ENCODE results near the gene FBXO40. TPM values are rescaled to one million over a fixed set of nuclear protein-coding genes. Genes with fewer than 3 reads are reported as not detected.
"Not testable (repeated sequence)": the region's sequence is repeated elsewhere in the genome, so short reads cannot be mapped to it uniquely, and the experiment has no call there.

The FBXO40 gene
- total RNA-seq, 2 donors from 2014 or later, result not detected

DNA sequence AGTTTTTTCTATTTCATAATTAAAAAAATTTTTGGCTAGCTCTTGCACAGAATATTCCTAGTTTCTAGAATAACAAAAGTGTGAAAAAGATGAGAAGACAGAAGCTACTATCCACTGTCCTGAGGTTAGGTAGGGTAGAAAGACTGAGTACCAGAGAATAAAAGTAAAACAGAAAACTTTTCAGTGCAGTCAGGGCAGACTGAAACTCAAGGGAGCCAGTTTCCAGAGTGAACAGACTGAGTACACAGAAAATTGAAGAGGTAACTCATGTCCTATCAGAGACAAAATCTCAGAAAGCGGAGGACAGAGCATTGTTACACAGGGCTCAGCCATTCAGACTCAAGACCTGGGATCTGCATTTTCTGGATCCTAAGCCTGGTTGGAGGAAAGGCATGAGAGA lies 8.8 kb upstream of the FBXO40 start:
- H3K4me1 Mint-ChIP-seq, result no peaks in the 10 kb centered on the region
- H3K36me3 Mint-ChIP-seq (ENCODE audit: low read depth), result no peaks in the 10 kb centered on the region
- no peak for DNase-seq
- H3K4me3 Mint-ChIP-seq, result no peak overlapping the region
- no peaks in the 10 kb centered on the region for H3K27me3 Mint-ChIP-seq (ENCODE audit: insufficient read depth)
- H3K27ac ChIP-seq (ENCODE audit: low read depth, low read length), result no peak overlapping the region
- H3K4me3 ChIP-seq (ENCODE audit: low read length), result no peak overlapping the region
- no peak overlapping the region for H3K27ac Mint-ChIP-seq
- WGBS, 2 experiments (ENCODE audit: insufficient coverage in 1 of 2, insufficient read length in 1 of 2), result 92 to 100% methylated on average over 1 of the region's 1 CpG
- H3K4me1 ChIP-seq (ENCODE audit: control insufficient read depth, insufficient read depth, low read length), result no peaks in the 10 kb centered on the region
- H3K36me3 ChIP-seq (ENCODE audit: control insufficient read depth, insufficient read depth, low read length), result no peaks in the 10 kb centered on the region
- H3K27me3 ChIP-seq (ENCODE audit: control insufficient read depth, insufficient read depth, low read length, poor library complexity, severe bottlenecking), result no peaks in the 10 kb centered on the region
- TF ChIP-seq CTCF (conservative IDR thresholded peaks at IDR 0.05), result no peak
- no peak overlapping the region for H3K9ac ChIP-seq (ENCODE audit: extremely low read depth, low read length, poor library complexity, severe bottlenecking)
- no peaks in the 10 kb centered on the region for H3K9me3 Mint-ChIP-seq
- no peaks in the 10 kb centered on the region for H3K9me3 ChIP-seq (ENCODE audit: control insufficient read depth, low read length)

- not testable (repeated sequence) for H3K4me3 ChIP-seq (ENCODE audit: low read length); H3K27me3 ChIP-seq (ENCODE audit: control insufficient read depth, insufficient read depth, low read length, poor library complexity, severe bottlenecking); H3K4me3 Mint-ChIP-seq; H3K9ac ChIP-seq (ENCODE audit: extremely low read depth, low read length, poor library complexity, severe bottlenecking); H3K4me1 ChIP-seq (ENCODE audit: control insufficient read depth, insufficient read depth, low read length); H3K27ac ChIP-seq (ENCODE audit: low read depth, low read length); H3K36me3 ChIP-seq (ENCODE audit: control insufficient read depth, insufficient read depth, low read length); H3K9me3 Mint-ChIP-seq; H3K9me3 ChIP-seq (ENCODE audit: control insufficient read depth, low read length); H3K36me3 Mint-ChIP-seq (ENCODE audit: low read depth); DNase-seq; H3K27me3 Mint-ChIP-seq (ENCODE audit: insufficient read depth)
- H3K27ac Mint-ChIP-seq, result peak overlapping the region; percentile 81
- peaks cover 34% of the 10 kb centered on the region for H3K4me1 Mint-ChIP-seq
- WGBS, 2 experiments (ENCODE audit: insufficient coverage in 1 of 2, insufficient read length in 1 of 2), result 75 to 93% methylated on average over 1 to 4 of the region's 4 CpGs
These were observed 627 bp downstream of the FBXO40 start for GRCh38 chr3:121593806-121594205.

- no peaks in the 10 kb centered on the region for H3K36me3 ChIP-seq (ENCODE audit: control insufficient read depth, insufficient read depth, low read length)
- no peak overlapping the region for H3K4me3 ChIP-seq (ENCODE audit: low read length)
- no peak overlapping the region for H3K27ac ChIP-seq (ENCODE audit: low read depth, low read length)
- no peak overlapping the region for H3K4me3 Mint-ChIP-seq
- no peak for DNase-seq
- TF ChIP-seq CTCF (conservative IDR thresholded peaks at IDR 0.05), result no peak
- no peak overlapping the region for H3K27ac Mint-ChIP-seq
- no peaks in the 10 kb centered on the region for H3K4me1 ChIP-seq (ENCODE audit: control insufficient read depth, insufficient read depth, low read length)
- no peak overlapping the region for H3K9ac ChIP-seq (ENCODE audit: extremely low read depth, low read length, poor library complexity, severe bottlenecking)
- H3K9me3 Mint-ChIP-seq, result no peaks in the 10 kb centered on the region
- peaks cover 35% of the 10 kb centered on the region for H3K4me1 Mint-ChIP-seq
- no peaks in the 10 kb centered on the region for H3K27me3 ChIP-seq (ENCODE audit: control insufficient read depth, insufficient read depth, low read length, poor library complexity, severe bottlenecking)
- WGBS, 2 experiments (ENCODE audit: insufficient coverage in 1 of 2, insufficient read length in 1 of 2), result 89 to 96% methylated on average over 2 of the region's 2 CpGs
- H3K36me3 Mint-ChIP-seq (ENCODE audit: low read depth), result no peaks in the 10 kb centered on the region
- no peaks in the 10 kb centered on the region for H3K9me3 ChIP-seq (ENCODE audit: control insufficient read depth, low read length)
- no peaks in the 10 kb centered on the region for H3K27me3 Mint-ChIP-seq (ENCODE audit: insufficient read depth)
These were observed 1.7 kb downstream of the FBXO40 start for GRCh38 chr3:121594850-121595249.

DNA sequence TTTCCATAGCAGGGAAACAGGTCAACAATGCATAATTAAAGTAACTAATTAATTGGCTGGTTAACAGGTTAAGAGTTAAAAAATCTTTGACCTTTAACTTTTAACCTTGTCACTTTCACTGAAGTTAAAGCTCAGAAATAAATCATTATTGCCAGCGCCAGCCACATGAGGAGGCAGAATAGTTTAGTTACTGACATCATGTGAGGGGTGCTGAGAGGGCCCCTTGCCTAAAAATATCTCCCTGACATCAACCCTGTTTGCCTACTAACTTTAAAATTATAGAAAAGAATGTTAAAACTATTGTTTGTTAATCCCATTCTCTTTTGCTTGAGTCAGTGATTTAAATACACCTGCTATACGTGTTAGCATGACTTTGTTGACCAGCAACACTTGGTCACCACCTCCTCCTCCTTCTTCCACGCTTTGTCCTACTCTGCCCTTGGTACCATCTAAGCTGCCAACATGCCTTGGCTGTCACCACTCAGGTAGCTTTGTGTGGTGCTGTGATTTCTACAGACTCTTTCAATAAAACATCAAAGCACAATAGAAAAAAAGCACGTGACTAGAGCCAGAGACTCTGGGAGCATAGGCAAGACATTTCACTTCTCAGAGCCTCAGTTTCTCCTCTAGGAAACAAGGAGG lies 2.7 kb downstream of the FBXO40 start:
- peaks cover 31% of the 10 kb centered on the region for H3K4me1 Mint-ChIP-seq
- H3K27ac Mint-ChIP-seq, result no peak overlapping the region

More for the DNA sequence above, 2.7 kb downstream of the FBXO40 start:
- H3K27ac ChIP-seq (ENCODE audit: low read depth, low read length), result no peak overlapping the region
- H3K36me3 ChIP-seq (ENCODE audit: control insufficient read depth, insufficient read depth, low read length), result no peaks in the 10 kb centered on the region
- H3K27me3 ChIP-seq (ENCODE audit: control insufficient read depth, insufficient read depth, low read length, poor library complexity, severe bottlenecking), result no peaks in the 10 kb centered on the region
- Mint-ChIP-seq H3K9me3 (no peaks in the 10 kb centered on the region), H3K27me3 (ENCODE audit: insufficient read depth) (no peaks in the 10 kb centered on the region), H3K4me3 (no peak overlapping the region), H3K36me3 (ENCODE audit: low read depth) (no peaks in the 10 kb centered on the region)
- no peaks in the 10 kb centered on the region for H3K9me3 ChIP-seq (ENCODE audit: control insufficient read depth, low read length)
- no peak overlapping the region for H3K4me3 ChIP-seq (ENCODE audit: low read length)
- DNase-seq, result no peak
- TF ChIP-seq CTCF (conservative IDR thresholded peaks at IDR 0.05), result no peak
- H3K4me1 ChIP-seq (ENCODE audit: control insufficient read depth, insufficient read depth, low read length), result no peaks in the 10 kb centered on the region
- WGBS, 2 experiments (ENCODE audit: insufficient coverage in 1 of 2, insufficient read length in 1 of 2), result 89 to 91% methylated on average over 3 to 4 of the region's 4 CpGs
- H3K9ac ChIP-seq (ENCODE audit: extremely low read depth, low read length, poor library complexity, severe bottlenecking), result no peak overlapping the region

Data from endodermal cell (in vitro differentiated cells).